ENCODE data around the gene SLC44A2. TPM values are rescaled to one million over a fixed set of nuclear protein-coding genes. Genes with fewer than 3 reads are reported as not detected.
A peak's percentile ranks its signal among the peaks of the same experiment; 100 is the strongest.

Gene SLC44A2
- total and polyA plus RNA-seq, 2 of the 8 experiments (the other 6 are each of a cell fraction or from before 2014, with no cell fraction given), result 105 to 120 TPM

DNA sequence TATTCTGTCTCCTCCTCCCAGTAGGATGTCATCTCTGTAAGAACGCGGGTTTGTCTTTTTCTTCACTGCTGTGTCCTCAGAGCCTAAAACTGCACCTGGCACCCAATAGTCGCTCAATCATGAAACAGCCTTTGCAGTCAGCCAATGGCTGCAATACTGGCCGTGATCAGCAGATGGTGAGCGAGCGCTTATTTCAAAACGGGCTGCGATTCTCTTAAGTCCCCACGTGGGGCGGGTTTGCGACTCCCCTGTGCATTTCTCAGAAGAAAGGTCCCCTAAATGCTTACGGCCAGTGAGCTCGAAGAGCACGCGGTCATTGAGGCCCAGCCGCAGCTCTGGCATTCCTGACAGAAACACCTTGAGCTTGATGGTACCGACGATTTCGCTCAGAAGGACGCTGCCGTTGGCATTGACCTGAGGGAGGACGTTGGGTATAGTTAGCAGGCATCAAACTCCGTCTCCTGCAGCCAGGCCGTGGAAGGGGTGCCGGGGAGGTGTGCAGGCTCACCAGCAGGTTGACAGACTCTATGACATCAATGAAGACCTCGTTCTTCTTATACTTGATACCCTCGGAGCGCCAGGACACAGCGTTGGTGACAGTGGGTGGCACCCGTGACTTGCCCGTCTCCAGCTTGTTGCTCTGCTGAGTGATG lies 44.2 kb upstream of the SLC44A2 start (continued):
- TF ChIP-seq RNF2 (IDR thresholded peaks at IDR 0.05; ENCODE audit: borderline replicate concordance, low read depth, low read length, missing control alignments, poor library complexity, severe bottlenecking), result no peak
- no peak for TF ChIP-seq JUN (IDR thresholded peaks at IDR 0.05; ENCODE audit: low read depth, low read length)
- no peak for TF ChIP-seq SIX5 (IDR thresholded peaks at IDR 0.05; ENCODE audit: low read depth, low read length)
- no peak for TF ChIP-seq BCL11A (IDR thresholded peaks at IDR 0.05; ENCODE audit: low read depth in 2 of 2, low read length in 2 of 2)
- no peak for TF ChIP-seq SIRT6 (IDR thresholded peaks at IDR 0.05; ENCODE audit: low read length)
- peak; percentile 96 to 97 for TF ChIP-seq RAD21 (IDR thresholded peaks at IDR 0.05 in 1 of 2, conservative IDR thresholded peaks at IDR 0.05 in 1 of 2; ENCODE audit: low read depth in 2 of 2, low read length in 2 of 2)
- TF ChIP-seq, protein P1, sequence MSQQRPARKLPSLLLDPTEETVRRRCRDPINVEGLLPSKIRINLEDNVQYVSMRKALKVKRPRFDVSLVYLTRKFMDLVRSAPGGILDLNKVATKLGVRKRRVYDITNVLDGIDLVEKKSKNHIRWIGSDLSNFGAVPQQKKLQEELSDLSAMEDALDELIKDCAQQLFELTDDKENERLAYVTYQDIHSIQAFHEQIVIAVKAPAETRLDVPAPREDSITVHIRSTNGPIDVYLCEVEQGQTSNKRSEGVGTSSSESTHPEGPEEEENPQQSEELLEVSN (IDR thresholded peaks at IDR 0.05), result peak; percentile 62
- no peak for TF ChIP-seq ASH2L (IDR thresholded peaks at IDR 0.05; ENCODE audit: low read length)
- TF ChIP-seq, protein P2, sequence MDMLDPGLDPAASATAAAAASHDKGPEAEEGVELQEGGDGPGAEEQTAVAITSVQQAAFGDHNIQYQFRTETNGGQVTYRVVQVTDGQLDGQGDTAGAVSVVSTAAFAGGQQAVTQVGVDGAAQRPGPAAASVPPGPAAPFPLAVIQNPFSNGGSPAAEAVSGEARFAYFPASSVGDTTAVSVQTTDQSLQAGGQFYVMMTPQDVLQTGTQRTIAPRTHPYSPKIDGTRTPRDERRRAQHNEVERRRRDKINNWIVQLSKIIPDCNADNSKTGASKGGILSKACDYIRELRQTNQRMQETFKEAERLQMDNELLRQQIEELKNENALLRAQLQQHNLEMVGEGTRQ (IDR thresholded peaks at IDR 0.05; ENCODE audit: low read length), result no peak
- TF ChIP-seq POLR2A (IDR thresholded peaks at IDR 0.05; ENCODE audit: control extremely low read depth in 1 of 2, low read depth in 2 of 2, low read length in 2 of 2), result no peak
- TF ChIP-seq MAFK (IDR thresholded peaks at IDR 0.05; ENCODE audit: low read depth, low read length), result no peak
- TF ChIP-seq CREB1 (IDR thresholded peaks at IDR 0.05), result no peak

All from H1 (cell line).